Right lobe of liver (tissue), 4 donors: ENCODE measurements around the gene ITPR2.

Experiments used
- CTCF ChIP-seq, 4 donors: fragments of 200-600 bp in 3 of 4; fragments of 450-650 bp in 1 of 4; IDR thresholded peaks; one replicate each; pipeline versions ENCODE4 v1.5.1 to v1.8.0; 2016 to 2022; ENCODE audit warnings: antibody characterized with exemption in 4 of 4, mild to moderate bottlenecking in 2 of 4
- POLR2A ChIP-seq: fragments of 450-650 bp; IDR thresholded peaks from one replicate; pipeline ENCODE4 v1.6.1; 2017; ENCODE audit warnings: antibody characterized with exemption, mild to moderate bottlenecking
- donor health status: DM: no; HTN: no; CAD: no.
- donor health status: DM: no; HTN: no; CAD: no.
- donor health status: DM: no; HTN: yes; CAD: no.

GRCh38 chr12:26548227-26548626, 284.8 kb downstream of the ITPR2 start:
- TF ChIP-seq CTCF (IDR thresholded peaks at IDR 0.05) = no peak
- TF ChIP-seq POLR2A = no peak
